ENCODE data around the gene COMMD1.

GRCh38 chr2:62029910-62030309 lies 124.4 kb downstream of the COMMD1 start:
- TF ChIP-seq CTCF (conservative IDR thresholded peaks at IDR 0.05; ENCODE audit: low read depth in 2 of 2) (no peak), POLR2AphosphoS5 (IDR thresholded peaks at IDR 0.05; ENCODE audit: low read depth) (no peak), REST (IDR thresholded peaks at IDR 0.05; ENCODE audit: unreplicated experiment) (no peak), EZH2phosphoT487 (IDR thresholded peaks at IDR 0.05; ENCODE audit: unreplicated experiment) (no peak), EZH2 (IDR thresholded peaks at IDR 0.05; ENCODE audit: low read depth, unreplicated experiment) (no peak), NANOG (IDR thresholded peaks at IDR 0.05; ENCODE audit: borderline replicate concordance) (no peak), CREB1 (CRISPR knock-in tag; IDR thresholded peaks at IDR 0.05; ENCODE audit: low read depth) (no peak), ZNF114 (CRISPR knock-in tag; IDR thresholded peaks at IDR 0.05) (no peak), STAT1 (IDR thresholded peaks at IDR 0.05; ENCODE audit: unreplicated experiment) (no peak)

Data from GM23338 (cell line).